GM12801 (cell line): ENCODE data around the gene MYO18B.

Experiments used
- CTCF ChIP-seq: IDR thresholded peaks from one replicate; pipeline ENCODE4 v1.5.1; 2011; ENCODE audit warnings: control low read depth; ENCODE audit not compliant: insufficient read length; ENCODE audit errors: extremely low read depth

The MYO18B gene

DNA sequence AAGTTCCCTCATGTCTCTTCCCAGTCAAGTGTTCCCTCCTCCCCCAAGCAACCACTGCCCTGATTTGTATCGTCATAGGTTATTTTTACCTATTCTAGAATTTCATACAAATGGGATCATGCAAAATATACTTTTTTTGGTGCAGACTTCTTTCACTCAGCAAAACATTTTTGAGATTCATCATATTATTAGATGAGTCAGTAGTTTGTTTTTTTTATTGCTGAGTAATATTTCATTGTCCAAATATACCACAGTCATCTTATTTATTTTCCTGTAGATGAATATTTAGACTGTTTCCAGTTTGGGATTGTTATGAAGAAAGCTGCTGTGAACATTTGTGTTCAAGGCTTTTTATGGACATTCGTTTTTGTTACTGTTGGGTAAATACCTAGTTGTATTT is 301.0 kb downstream of the MYO18B start:
- no peak for TF ChIP-seq CTCF

DNA sequence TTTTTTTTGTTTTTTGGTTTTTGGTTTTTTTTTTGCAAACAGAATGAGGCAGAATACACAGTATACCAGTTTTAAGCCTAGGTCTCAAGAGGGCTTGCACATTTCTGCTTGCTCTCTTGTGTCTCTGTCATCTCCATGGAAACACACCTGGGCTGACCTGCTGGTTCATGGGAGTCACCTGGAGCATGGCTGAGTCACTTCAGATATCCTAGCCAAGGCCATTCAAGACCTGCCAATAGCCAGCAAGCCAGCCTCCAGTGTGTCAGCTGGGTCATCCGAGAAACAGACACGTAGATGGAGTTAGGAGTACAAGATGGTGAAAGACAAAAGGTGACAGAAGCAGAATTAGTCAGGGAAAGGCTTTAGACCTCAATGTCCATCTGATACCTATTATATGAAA is 303.1 kb downstream of the MYO18B start:
- TF ChIP-seq CTCF = no peak

DNA sequence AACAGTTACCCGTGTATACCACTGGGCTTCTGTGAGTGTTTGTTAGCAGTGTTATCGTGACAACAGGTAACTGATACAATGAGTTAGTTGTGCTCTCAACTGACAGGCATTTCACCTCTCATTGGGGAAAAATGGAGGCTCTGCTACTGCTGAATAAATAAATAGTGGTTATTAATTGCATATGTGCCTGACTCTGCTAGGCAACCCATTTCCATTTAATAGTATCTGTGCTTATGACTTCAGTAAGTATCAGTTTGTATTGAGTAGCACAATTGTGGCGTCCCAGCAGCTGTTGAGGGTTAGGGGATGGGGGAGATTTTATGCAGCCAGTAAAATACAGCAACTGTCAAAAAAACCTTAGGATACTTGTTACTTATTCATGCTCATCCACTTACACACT is 303.9 kb downstream of the MYO18B start:
- no peak for TF ChIP-seq CTCF

- TF ChIP-seq CTCF = no peak
These were observed 305.5 kb downstream of the MYO18B start for GRCh38 chr22:26047516-26047915.

GRCh38 chr22:26047920-26048319 is 305.9 kb downstream of the MYO18B start:
- TF ChIP-seq CTCF = no peak

GRCh38 chr22:26050079-26050478 is 308.1 kb downstream of the MYO18B start:
- TF ChIP-seq CTCF = no peak

- no peak for TF ChIP-seq CTCF
These were observed 311.8 kb downstream of the MYO18B start for GRCh38 chr22:26053737-26054316.
